Ovary (tissue), 9 donors: ENCODE measurements around the gene FER. TPM values are rescaled to one million over a fixed set of nuclear protein-coding genes. Genes with fewer than 3 reads are reported as not detected.
"Not testable (repeated sequence)": the region's sequence is repeated elsewhere in the genome, so short reads cannot be mapped to it uniquely, and the experiment has no call there.

ENCODE experiments used
- DNase-seq, 5 donors: peaks; one replicate each; pipeline ENCODE4 v3.0.0-alpha.2; 2019 to 2020
- H3K27ac ChIP-seq, 2 donors: fragments of 200-600 bp; one replicate each; pipeline versions ENCODE4 v1.5.1 to v1.8.0; 2019 to 2022
- H3K27me3 ChIP-seq: fragments of 200-600 bp; one replicate; pipeline ENCODE4 v1.8.0; 2022
- H3K36me3 ChIP-seq: fragments of 200-600 bp; sonication (generic); one replicate; pipeline ENCODE4 v1.5.1; 2019
- H3K4me1 ChIP-seq: one replicate; pipeline ENCODE4 v1.8.1; 2013; ENCODE audit warnings: mild to moderate bottlenecking, moderate library complexity; ENCODE audit not compliant: insufficient read depth
- H3K4me3 ChIP-seq: fragments of 200-600 bp; sonication (generic); one replicate; pipeline ENCODE4 v1.5.1; 2017
- H3K9me3 ChIP-seq, 2 donors: fragments of 200-600 bp in 1 of 2; sonication (generic) in 1 of 2; one replicate each; pipeline versions ENCODE4 v1.5.1 to v1.8.1; 2013 to 2019; ENCODE audit warnings: mild to moderate bottlenecking in 1 of 2, moderate library complexity in 1 of 2
- CTCF ChIP-seq, 3 donors: fragments of 450-650 bp in 2 of 3; fragments of 200-600 bp in 1 of 3; IDR thresholded peaks; one replicate each; pipeline versions ENCODE4 v1.5.1 to v1.8.0; 2016 to 2022; ENCODE audit warnings: antibody characterized with exemption in 3 of 3, mild to moderate bottlenecking in 1 of 3
- EP300 ChIP-seq: sonication (generic); formaldehyde crosslinking; IDR thresholded peaks from one replicate; pipeline ENCODE4 v1.6.1; 2017; ENCODE audit warnings: antibody characterized with exemption
- POLR2A ChIP-seq: fragments of 450-650 bp; IDR thresholded peaks from one replicate; pipeline ENCODE4 v1.6.1; 2017; ENCODE audit warnings: antibody characterized with exemption, mild to moderate bottlenecking, moderate library complexity
- WGBS, 3 donors: extraction: QIAGEN DNeasy Blood & Tissue Kit in 1 of 3; methylation state at CpG; one replicate each; pipeline versions ENCODE4 v1.1.5 to v1.1.7; 2013 to 2017; 5-methylcytosine and 5-hydroxymethylcytosine counted together
- intact Hi-C, 4 donors: fragments of 100-400 bp; cut with DNase I; formaldehyde crosslinking; loops; one replicate each; pipeline versions ENCODE4 v1.11.0 to v1.15.1; 2022 to 2023
- polyA plus RNA-seq, 2 donors: library from polyadenylated mRNA; stranded (reverse); fragments of 200-250 nt in 1 of 2; fragments of 350-450 nt in 1 of 2; fragmentation: Illumina TruSeq in 1 of 2; extraction: RNeasy Lipid Tissue Mini Kit (QIAGEN cat#74804) in 1 of 2; gene quantifications; one replicate each; pipeline ENCODE4 v1.2.3, GENCODE V29; 2013 to 2014
- total RNA-seq, 7 donors: library from RNA; depleted of rRNA in 2 of 7; stranded (reverse); fragments of >200 nt in 2 of 7; fragmentation: NEBNext Ultra II Directional in 3 of 7; extraction: Animal tissue kit (Norgen Biotek cat#: 25700) in 3 of 7; gene quantifications; one replicate each; pipeline versions ENCODE4 v1.1.0 to v1.2.4, GENCODE V29; 2016 to 2023
- donor health status: DM: no; HTN: no; CAD: no; lungs with moderate emphysema.
- donor health status: DM: no; HTN: no; CAD: no.
- donor health status: Bipolar disorder and iron deficiency.
- donor health status: DM: yes; HTN: yes; CAD: no.
- donor health status: DM: no; HTN: no; CAD: no.
- donor health status: DM: yes; HTN: yes; CAD: no.

FER gene
- total and polyA plus RNA-seq, 9 donors: 3.0 to 36.0 (median 28.0) TPM

- H3K27me3 ChIP-seq: no peaks in the 10 kb centered on the region
- H3K9me3 ChIP-seq: no peaks in the 10 kb centered on the region
- 74 to 92% (median 84%) methylated on average over 1 of the region's 1 CpG for WGBS, 3 donors
- H3K4me1 ChIP-seq: no peaks in the 10 kb centered on the region
- intact Hi-C loops: no loop called here
- H3K36me3 ChIP-seq: no peaks in the 10 kb centered on the region
- no peak for TF ChIP-seq POLR2A
- TF ChIP-seq EP300: no peak
- TF ChIP-seq CTCF (IDR thresholded peaks at IDR 0.05): no peak
- DNase-seq: no peak
- no peak overlapping the region for H3K4me3 ChIP-seq
- no peak overlapping the region for H3K27ac ChIP-seq
Measured at GRCh38 chr5:109049565-109049964, 301.9 kb downstream of the FER start.

GRCh38 chr5:109050321-109050720 lies 302.6 kb downstream of the FER start:
- WGBS, 3 donors: 62 to 88% (median 84%) methylated on average over 1 of the region's 1 CpG

DNA sequence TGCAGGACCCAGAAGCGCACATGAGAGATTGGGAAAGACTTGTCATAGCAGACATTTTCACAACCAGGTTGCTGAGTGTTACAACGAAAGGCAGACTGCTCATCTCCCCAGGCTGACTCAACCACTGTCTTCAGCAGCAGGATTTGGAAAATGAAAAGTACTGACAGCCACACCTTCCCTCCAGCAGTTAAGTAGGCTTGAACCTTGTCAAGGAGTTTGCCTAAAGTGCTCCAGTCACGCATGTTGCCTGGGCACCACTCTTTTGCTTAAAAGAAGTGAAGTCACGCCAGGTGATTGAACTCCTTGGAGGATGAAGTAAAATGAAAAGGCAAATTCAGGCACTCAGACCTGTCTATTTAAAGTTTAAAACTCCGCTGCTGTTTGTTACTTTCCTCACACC lies 304.5 kb downstream of the FER start:
- H3K27me3 ChIP-seq, H3K4me1 ChIP-seq, H3K27ac ChIP-seq, H3K36me3 ChIP-seq, intact Hi-C loops, H3K9me3 ChIP-seq, DNase-seq, H3K4me3 ChIP-seq: not testable (repeated sequence)
- WGBS, 3 donors: 97 to 98% (median 97%) methylated on average over 5 of the region's 5 CpGs

More at GRCh38 chr5:109050321-109050720, 302.6 kb downstream of the FER start:
- DNase-seq, H3K4me3 ChIP-seq, H3K9me3 ChIP-seq, H3K4me1 ChIP-seq, H3K27me3 ChIP-seq, H3K27ac ChIP-seq, H3K36me3 ChIP-seq, intact Hi-C loops: not testable (repeated sequence)

GRCh38 chr5:109053995-109054417 lies 306.3 kb downstream of the FER start:
- H3K9me3 ChIP-seq: no peaks in the 10 kb centered on the region
- no peaks in the 10 kb centered on the region for H3K27me3 ChIP-seq
- no peak for TF ChIP-seq CTCF (IDR thresholded peaks at IDR 0.05)
- TF ChIP-seq POLR2A: no peak
- no peak for TF ChIP-seq EP300
- DNase-seq: no peak
- intact Hi-C loops: no loop called here
- 61 to 72% (median 70%) methylated on average over 4 of the region's 4 CpGs for WGBS, 3 donors
- H3K36me3 ChIP-seq: no peaks in the 10 kb centered on the region
- H3K4me1 ChIP-seq: no peaks in the 10 kb centered on the region
- no peak overlapping the region for H3K4me3 ChIP-seq
- no peak overlapping the region for H3K27ac ChIP-seq

GRCh38 chr5:109060378-109061025 lies 312.8 kb downstream of the FER start:
- WGBS, 3 donors: 92 to 93% (median 92%) methylated on average over 7 of the region's 7 CpGs

More at GRCh38 chr5:109060378-109061025, 312.8 kb downstream of the FER start:
- no peak for TF ChIP-seq POLR2A
- no peak for TF ChIP-seq EP300
- no peak for TF ChIP-seq CTCF (IDR thresholded peaks at IDR 0.05)
- no peaks in the 10 kb centered on the region for H3K36me3 ChIP-seq
- H3K27me3 ChIP-seq: no peaks in the 10 kb centered on the region
- no peak overlapping the region for H3K27ac ChIP-seq
- intact Hi-C loops: no loop called here
- no peak for DNase-seq
- no peaks in the 10 kb centered on the region for H3K9me3 ChIP-seq
- no peak overlapping the region for H3K4me3 ChIP-seq
- no peaks in the 10 kb centered on the region for H3K4me1 ChIP-seq
